Measurements from ENCODE around the gene RFC4.
A peak's percentile ranks its signal among the peaks of the same experiment; 100 is the strongest.
"Not testable (repeated sequence)": the region's sequence is repeated elsewhere in the genome, so short reads cannot be mapped to it uniquely, and the experiment has no call there.

The RFC4 gene

GRCh38 chr3:186806089-186807055 is at the start of gene RFC4:
Gene RFC4 (minus strand): TSS chr3:186806482. CDS start chr3:186804713, 1,769 bp downstream.
- peak; percentile 72 to 86 for DNase-seq

- DNase-seq, result no peak
Measured at GRCh38 chr3:186854954-186855353, 48.7 kb upstream of the RFC4 start.

GRCh38 chr3:186854146-186854545 is 47.9 kb upstream of the RFC4 start:
- DNase-seq, result no peak

GRCh38 chr3:186852994-186853393 is 46.7 kb upstream of the RFC4 start:
- DNase-seq, result no peak

GRCh38 chr3:186851835-186852234 is 45.6 kb upstream of the RFC4 start:
- not testable (repeated sequence) for DNase-seq

GRCh38 chr3:186849374-186849975 is 43.2 kb upstream of the RFC4 start:
- DNase-seq, result peak; percentile 22 to 38

- DNase-seq, result no peak
Measured at GRCh38 chr3:186847437-186847836, 41.2 kb upstream of the RFC4 start.

GRCh38 chr3:186845756-186846155 is 39.5 kb upstream of the RFC4 start:
- peak in 1 of 2 donors; percentile 16 for DNase-seq

- DNase-seq, result no peak
Measured at GRCh38 chr3:186844908-186845307, 38.6 kb upstream of the RFC4 start.

- DNase-seq, result no peak
Measured at GRCh38 chr3:186843039-186843432, 36.8 kb upstream of the RFC4 start.

GRCh38 chr3:186842426-186843038 is 36.2 kb upstream of the RFC4 start, which contains the start of gene ADIPOQ:
Gene ADIPOQ (plus strand): TSS chr3:186842710. CDS start chr3:186853059, 10,349 bp downstream.
- no peak for DNase-seq

- DNase-seq, result no peak
Measured at GRCh38 chr3:186841620-186842019, 35.3 kb upstream of the RFC4 start.

- peak; percentile 33 to 64 for DNase-seq
Measured at GRCh38 chr3:186839874-186840641, 33.8 kb upstream of the RFC4 start.

GRCh38 chr3:186832276-186832675 is 26.0 kb upstream of the RFC4 start:
- DNase-seq, result no peak

GRCh38 chr3:186831798-186832197 is 25.5 kb upstream of the RFC4 start:
- no peak for DNase-seq

GRCh38 chr3:186828340-186828739 is 22.1 kb upstream of the RFC4 start:
- no peak for DNase-seq

- peak; percentile 84 to 91 for DNase-seq
Measured at GRCh38 chr3:186826976-186827857, 20.9 kb upstream of the RFC4 start.

GRCh38 chr3:186826410-186826975 is 20.2 kb upstream of the RFC4 start:
- no peak for DNase-seq

GRCh38 chr3:186825872-186826409 is 19.7 kb upstream of the RFC4 start:
- DNase-seq, result no peak

GRCh38 chr3:186825294-186825821 is 19.1 kb upstream of the RFC4 start:
- no peak for DNase-seq

Data from inflammatory macrophage treated with lipopolysaccharide for 1 hour (primary cell).